Esophagus muscularis mucosa (tissue), 3 donors: ENCODE results near the gene FRMD1.

Experiments
- CTCF ChIP-seq, 3 experiments: fragments of 200-600 bp in 2 of 3; fragments of 450-650 bp in 1 of 3; sonication (generic) in 2 of 3; IDR thresholded peaks; one replicate each; pipeline ENCODE4 v1.5.1; 2017 to 2019; ENCODE audit warnings: antibody characterized with exemption in 3 of 3, mild to moderate bottlenecking in 2 of 3, moderate library complexity in 1 of 3
- POLR2A ChIP-seq: fragments of 450-650 bp; IDR thresholded peaks from one replicate; pipeline ENCODE4 v1.6.1; 2017; ENCODE audit warnings: antibody characterized with exemption, moderate library complexity, mild to moderate bottlenecking, low read depth

GRCh38 chr6:168015009-168015408 is 64.0 kb downstream of the FRMD1 start:
- no peak for TF ChIP-seq CTCF (IDR thresholded peaks at IDR 0.05)
- TF ChIP-seq POLR2A = no peak
